GM18873 (cell line): ENCODE measurements around the gene KRTAP10-10.
"Not testable (repeated sequence)": the region's sequence is repeated elsewhere in the genome, so short reads cannot be mapped to it uniquely, and the experiment has no call there.

Experiments
- ATAC-seq: cut with Tn5 transposase; IDR thresholded peaks from one replicate; pipeline ENCODE4 v1.9.1; 2021; ENCODE audit warnings: mild to moderate bottlenecking, moderate library complexity, moderate number of reproducible peaks; ENCODE audit not compliant: unreplicated experiment, low FRiP score

The KRTAP10-10 gene

GRCh38 chr21:44601596-44602462 lies 35.3 kb upstream of the KRTAP10-10 start:
- no peak for ATAC-seq

- ATAC-seq: no peak
Observed at GRCh38 chr21:44602463-44602850, 34.7 kb upstream of the KRTAP10-10 start.

GRCh38 chr21:44603109-44603875 lies 33.9 kb upstream of the KRTAP10-10 start:
- ATAC-seq: no peak

- no peak for ATAC-seq
Observed at GRCh38 chr21:44603911-44604310, 33.2 kb upstream of the KRTAP10-10 start.

- ATAC-seq: no peak
Observed at GRCh38 chr21:44606495-44606894, 30.7 kb upstream of the KRTAP10-10 start.

- ATAC-seq: no peak
Observed at GRCh38 chr21:44609193-44609592, 28.0 kb upstream of the KRTAP10-10 start.

- not testable (repeated sequence) for ATAC-seq
Observed at GRCh38 chr21:44610157-44610843, 26.9 kb upstream of the KRTAP10-10 start.

- no peak for ATAC-seq
Observed at GRCh38 chr21:44611551-44611950, 25.6 kb upstream of the KRTAP10-10 start.

- ATAC-seq: no peak
Observed at GRCh38 chr21:44612029-44612486, 25.1 kb upstream of the KRTAP10-10 start, which contains the start of gene KRTAP10-8. Gene KRTAP10-8, plus strand, starts transcription at chr21:44612079. Its CDS starts 22 bp downstream, at chr21:44612101.

- no peak for ATAC-seq
Observed at GRCh38 chr21:44612669-44613229, 24.4 kb upstream of the KRTAP10-10 start.

DNA sequence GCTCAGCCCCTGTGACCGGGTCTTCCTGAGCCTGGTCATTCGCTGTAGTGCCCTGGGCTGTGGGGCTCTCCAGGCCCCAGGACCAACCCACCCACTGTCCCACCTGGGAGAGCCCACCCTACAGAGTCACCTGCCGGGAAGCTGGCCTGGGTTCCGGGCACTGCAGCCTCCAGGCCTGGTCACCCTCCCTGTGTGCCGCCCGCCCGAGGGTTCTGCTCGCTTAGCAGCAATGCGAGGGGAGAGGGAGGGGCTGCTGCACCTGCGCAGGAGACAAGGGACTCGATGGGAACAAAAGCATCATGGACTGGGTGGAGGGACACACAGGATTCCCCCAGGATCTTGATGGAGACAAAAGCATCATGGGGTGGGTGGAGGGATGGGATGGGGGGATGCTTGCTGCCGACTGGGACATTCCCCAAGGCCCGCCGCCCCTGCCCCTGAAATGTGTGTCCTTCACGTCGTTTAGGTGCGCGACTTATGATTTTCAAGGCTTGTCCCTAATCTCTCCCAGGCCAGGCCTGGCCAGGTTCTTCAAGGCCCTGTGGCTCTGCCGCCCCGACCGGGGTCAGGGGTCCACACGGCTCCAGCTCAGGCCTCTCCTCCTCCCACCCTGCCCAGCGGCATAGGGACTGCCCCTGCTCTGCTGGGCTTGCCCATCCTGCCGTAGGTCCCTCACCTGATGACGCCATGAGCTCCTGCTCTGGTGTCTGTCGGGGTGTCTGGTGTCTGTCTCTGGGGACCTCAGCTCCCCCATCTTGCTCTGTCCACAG lies 23.6 kb upstream of the KRTAP10-10 start:
- no peak for ATAC-seq

GRCh38 chr21:44614161-44614631 lies 23.0 kb upstream of the KRTAP10-10 start:
- ATAC-seq: no peak

DNA sequence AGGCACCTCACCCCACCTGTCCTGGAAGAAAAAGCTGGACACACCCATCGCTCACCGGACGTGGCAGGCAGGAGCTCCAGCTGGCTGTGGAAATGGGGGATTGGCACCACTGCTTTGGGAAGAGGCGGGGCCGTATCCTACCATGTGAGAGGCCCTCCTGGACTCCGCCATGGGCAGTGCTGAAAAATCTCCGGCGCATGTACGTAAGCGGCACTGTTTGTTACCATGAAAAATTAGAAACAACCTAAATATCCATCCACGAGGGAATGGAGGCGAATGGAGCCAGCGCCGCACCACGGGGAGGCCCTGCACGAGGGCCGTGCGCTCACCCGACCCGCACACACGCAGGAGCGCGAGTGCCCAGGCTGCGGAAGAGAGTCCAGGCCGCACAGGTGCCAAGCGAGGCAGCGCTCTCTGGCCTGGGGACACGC lies 22.2 kb upstream of the KRTAP10-10 start:
- ATAC-seq: no peak

DNA sequence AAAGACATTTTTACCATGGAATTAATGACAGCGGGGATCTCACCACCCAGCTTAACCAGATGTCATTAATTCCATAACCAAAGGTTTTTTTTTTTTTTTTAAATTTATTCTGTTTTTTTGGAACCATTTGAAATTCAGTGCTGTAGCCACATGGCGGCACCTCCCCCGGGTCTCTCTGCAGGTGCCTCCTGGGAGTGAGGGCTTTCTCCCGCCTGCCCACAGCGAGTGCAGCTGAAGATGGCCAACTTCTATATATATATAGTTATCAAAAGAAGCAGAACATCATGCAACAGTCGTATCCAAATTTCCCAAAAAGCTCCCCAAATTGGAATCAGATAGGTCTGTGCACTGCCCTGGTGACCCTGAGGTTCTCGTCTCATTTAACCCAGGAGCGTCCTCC lies 21.7 kb upstream of the KRTAP10-10 start:
- ATAC-seq: no peak

DNA sequence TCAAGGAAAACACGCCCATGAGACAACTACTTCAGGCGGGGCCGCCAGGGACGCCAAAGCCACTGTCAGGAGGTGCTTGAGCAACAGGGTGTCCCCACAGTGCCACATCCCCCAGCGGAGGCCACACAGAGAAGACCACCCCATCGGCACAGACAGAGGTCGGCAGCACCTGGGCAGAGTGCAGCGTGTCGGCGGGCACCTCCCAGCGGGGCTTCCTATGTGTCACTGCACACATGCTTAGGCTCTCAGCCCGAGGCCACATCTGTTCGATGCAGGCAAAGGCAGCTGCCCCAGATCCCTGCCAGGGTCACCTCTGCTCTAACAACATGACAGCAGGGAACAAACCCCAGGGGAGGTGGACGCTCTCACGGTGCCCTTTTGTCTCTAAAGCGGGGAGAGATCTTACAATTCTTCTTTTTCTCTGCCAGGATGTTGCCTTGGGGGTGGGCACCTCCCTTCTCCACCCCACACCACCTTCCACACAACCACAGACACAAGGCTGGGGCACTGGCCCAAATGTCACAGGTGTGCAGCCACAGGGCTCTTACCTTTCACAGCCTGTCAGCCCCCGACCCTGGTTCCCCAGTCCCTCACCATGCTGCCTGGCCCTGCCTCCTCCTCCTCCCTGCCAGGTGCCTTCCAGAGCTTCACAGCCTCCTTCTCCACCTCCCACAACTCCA lies 21.1 kb upstream of the KRTAP10-10 start:
- ATAC-seq: no peak

DNA sequence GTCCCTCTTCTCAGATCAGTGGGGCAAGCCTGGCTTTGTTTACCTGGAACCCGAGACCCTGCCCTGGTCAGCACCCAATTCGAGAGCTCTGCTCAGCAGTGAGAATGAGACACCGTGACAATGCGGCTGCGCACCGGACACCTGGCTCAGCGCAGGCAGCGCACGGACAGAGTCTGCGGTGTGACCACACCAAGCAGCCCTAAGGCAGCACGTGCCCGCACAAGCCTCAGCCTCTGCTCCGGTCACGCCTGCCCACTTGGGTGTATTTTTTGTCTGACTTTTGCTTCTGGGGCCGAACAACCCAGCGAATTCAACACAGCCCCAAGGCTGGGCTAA lies 20.6 kb upstream of the KRTAP10-10 start:
- no peak for ATAC-seq

DNA sequence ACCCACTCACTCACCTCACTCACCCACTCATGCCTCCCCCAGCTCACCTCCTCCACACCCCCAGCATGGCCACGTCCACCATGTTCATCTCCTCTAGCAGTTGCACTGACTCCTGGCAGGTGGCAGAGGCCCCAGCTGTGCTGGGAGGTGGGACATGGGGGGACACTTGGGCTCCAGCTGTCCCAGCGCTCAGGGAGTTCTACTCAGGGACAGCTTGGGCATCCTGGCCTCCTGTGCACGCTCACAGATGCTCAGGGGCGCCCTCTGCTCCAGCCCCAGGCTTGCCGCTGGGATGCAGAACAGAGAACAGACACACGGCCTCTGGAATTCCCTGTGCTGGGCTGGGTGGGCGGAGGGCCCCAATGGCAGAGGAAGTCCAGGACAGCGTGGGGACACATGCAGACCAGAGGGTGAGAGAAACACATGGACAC lies 20.1 kb upstream of the KRTAP10-10 start:
- ATAC-seq: no peak

DNA sequence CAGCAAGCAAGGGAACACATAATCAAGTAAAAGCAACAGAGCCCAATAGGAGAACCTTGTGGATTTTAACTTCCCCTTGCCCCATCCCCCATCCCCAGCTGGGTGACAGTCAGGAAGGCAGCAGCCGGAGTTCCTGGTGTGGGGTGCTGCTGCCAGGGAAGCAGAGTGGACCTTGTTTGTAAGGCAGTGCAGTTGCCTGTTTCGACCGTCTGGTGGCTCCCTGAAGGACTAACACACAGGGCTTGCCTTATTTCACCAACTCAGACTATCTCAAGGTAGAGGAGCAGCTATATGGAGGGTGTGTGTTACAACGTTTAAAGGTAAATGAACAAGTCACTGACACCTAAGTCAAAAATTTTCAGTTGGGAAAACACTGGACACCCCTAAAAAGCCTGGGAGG lies 18.7 kb upstream of the KRTAP10-10 start:
- ATAC-seq: no peak

GRCh38 chr21:44618909-44619308 lies 18.2 kb upstream of the KRTAP10-10 start:
- no peak for ATAC-seq
